ENCODE results near the gene SPSB3. TPM values are rescaled to one million over a fixed set of nuclear protein-coding genes. Genes with fewer than 3 reads are reported as not detected.
A peak's percentile ranks its signal among the peaks of the same experiment; 100 is the strongest.

Gene SPSB3
- total and polyA plus RNA-seq, 9 of the 15 experiments (the other 6 are each of a cell fraction or from before 2014, with no cell fraction given): 0.39 to 37.4 (median 7.1) TPM

DNA sequence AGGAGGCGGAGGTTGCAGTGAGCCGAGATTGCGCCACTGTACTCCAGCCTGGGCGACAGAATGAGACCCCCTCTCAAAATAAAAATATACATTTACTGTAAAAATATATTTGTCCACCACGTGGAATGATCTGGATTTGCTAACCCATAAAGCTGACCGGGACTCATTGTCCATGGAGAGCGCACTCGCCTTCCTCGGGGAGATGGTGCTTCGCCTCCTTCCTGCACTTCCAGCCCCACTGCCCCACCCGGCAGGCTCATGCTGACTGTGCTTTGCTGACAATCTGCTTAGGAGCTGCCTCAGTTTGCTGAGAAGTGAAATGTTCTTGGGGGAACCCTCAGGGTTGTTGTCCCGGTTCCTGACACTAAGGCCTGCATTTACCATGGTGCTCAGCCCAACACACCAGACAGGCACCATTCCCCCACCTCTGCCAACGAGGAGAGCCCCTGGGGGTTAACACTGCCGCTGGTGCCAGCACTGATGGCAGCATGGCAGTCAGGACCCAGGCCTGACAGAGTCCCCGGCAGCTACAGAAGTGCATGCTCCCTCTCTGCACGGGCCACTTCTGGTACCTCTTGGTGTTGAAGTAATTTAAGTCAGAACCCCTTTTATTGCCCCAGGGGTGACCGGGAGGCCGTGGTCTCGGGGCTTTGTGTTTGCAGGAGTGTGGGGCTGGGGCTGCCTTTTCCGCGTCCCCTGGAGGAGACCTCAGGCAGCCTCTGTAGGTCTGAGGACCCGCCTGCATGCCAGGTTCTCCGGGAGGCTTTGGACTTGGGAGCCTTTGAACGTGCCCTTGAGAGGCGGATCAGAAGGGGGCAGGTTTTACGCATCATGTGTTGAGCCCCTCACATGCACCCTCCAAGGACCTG lies 2.8 kb upstream of the SPSB3 start:
- no peak overlapping the region for H2AFZ ChIP-seq (ENCODE audit: low read depth, low read length)
- intact Hi-C loops (cut with micrococcal nuclease): loop anchor here (5.0 kb wide), 1 partner anchor 173 kb away; the partner anchor contains the start of genes CRAMP1 and IFT140
- H3K4me1 ChIP-seq (replicated peaks in 1 of 2; ENCODE audit: control insufficient read depth in 2 of 2, insufficient read depth in 2 of 2, low read length in 2 of 2): peaks cover 4 to 81% of the 10 kb centered on the region in 2 experiments; a peak in 3 of 5 replicates
- H3K9ac ChIP-seq (ENCODE audit: insufficient read depth in 1 of 2, low read depth in 2 of 2, low read length in 2 of 2): peak overlapping the region in 1 of 2 experiments; percentile 58; a peak in 2 of 4 replicates
- ChIA-PET POLR2A (interaction anchor here (0.7 to 0.9 kb wide), 2 partner anchors 8 to 9 kb away, joined by 3 to 5 read pairs; no protein-coding TSS in a partner anchor), CTCF (ENCODE audit: low intra/inter-chr PET ratio) (no interaction called here)
- H3K9me3 ChIP-seq (replicated peaks; ENCODE audit: control insufficient read depth, insufficient read depth, low read depth, low read length): no peaks in the 10 kb centered on the region
- H3K27me3 ChIP-seq (ENCODE audit: control insufficient read depth in 2 of 2, insufficient read depth in 2 of 2, low read length in 2 of 2): no peaks in the 10 kb centered on the region
- peaks cover 63% of the 10 kb centered on the region; the same call in 1 of the 3 replicates for H3K36me3 ChIP-seq (ENCODE audit: control insufficient read depth, insufficient read depth, low read length)
- 94% methylated on average over 18 of the region's 26 CpGs for WGBS (ENCODE audit: insufficient coverage, low coverage, missing lambda C conversion rate)
- H3K9me1 ChIP-seq (ENCODE audit: control insufficient read depth, insufficient read depth, low read length): no peaks in the 10 kb centered on the region
- no peak overlapping the region for H3K27ac ChIP-seq (ENCODE audit: extremely low read depth, low read depth, low read length)
- no peak for FAIRE-seq
- H3K4me2 ChIP-seq (ENCODE audit: insufficient read depth, low read length): no peak overlapping the region
- in situ Hi-C loops (cut with MboI): loop anchor here (5.0 kb wide), 1 partner anchor 147 kb away; no protein-coding TSS in a partner anchor
- no peak for TF ChIP-seq PHTF2 (CRISPR knock-in tag; IDR thresholded peaks at IDR 0.05)
- no peak for TF ChIP-seq SMAD2 (IDR thresholded peaks at IDR 0.05; ENCODE audit: low read depth, low read length)
- TF ChIP-seq, protein P1, sequence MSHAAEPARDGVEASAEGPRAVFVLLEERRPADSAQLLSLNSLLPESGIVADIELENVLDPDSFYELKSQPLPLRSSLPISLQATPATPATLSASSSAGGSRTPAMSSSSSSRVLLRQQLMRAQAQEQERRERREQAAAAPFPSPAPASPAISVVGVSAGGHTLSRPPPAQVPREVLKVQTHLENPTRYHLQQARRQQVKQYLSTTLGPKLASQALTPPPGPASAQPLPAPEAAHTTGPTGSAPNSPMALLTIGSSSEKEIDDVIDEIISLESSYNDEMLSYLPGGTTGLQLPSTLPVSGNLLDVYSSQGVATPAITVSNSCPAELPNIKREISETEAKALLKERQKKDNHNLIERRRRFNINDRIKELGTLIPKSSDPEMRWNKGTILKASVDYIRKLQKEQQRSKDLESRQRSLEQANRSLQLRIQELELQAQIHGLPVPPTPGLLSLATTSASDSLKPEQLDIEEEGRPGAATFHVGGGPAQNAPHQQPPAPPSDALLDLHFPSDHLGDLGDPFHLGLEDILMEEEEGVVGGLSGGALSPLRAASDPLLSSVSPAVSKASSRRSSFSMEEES (CRISPR knock-in tag; IDR thresholded peaks at IDR 0.05): no peak
- TF ChIP-seq ZNF263 (CRISPR knock-in tag; IDR thresholded peaks at IDR 0.05; ENCODE audit: borderline replicate concordance): no peak
- no peak for TF ChIP-seq ZFP1 (CRISPR knock-in tag; IDR thresholded peaks at IDR 0.05)
- no peak for TF ChIP-seq TAL1 (IDR thresholded peaks at IDR 0.05)
- TF ChIP-seq NBN (IDR thresholded peaks at IDR 0.05; ENCODE audit: low read depth): no peak
- no TSS peak for BruUV-seq (replicated peaks)
- DNase-seq (ENCODE audit: extremely low read depth in 1 of 4, low spot score in 3 of 4): no peak
- peaks cover 3% of the 10 kb centered on the region; the same call in 1 of the 2 replicates for H4K20me1 ChIP-seq (replicated peaks; ENCODE audit: control insufficient read depth, insufficient read depth, low read length)
- ATAC-seq: no peak
- H3K79me2 ChIP-seq (ENCODE audit: control insufficient read depth, insufficient read depth, low read length): peaks cover 53% of the 10 kb centered on the region
- H3K4me3 ChIP-seq: no peak overlapping the region

Data from K562 (cell line).